Naive thymus-derived CD4-positive, alpha-beta T cell (primary cell): Measurements from ENCODE around the gene TRAPPC3. TPM values are rescaled to one million over a fixed set of nuclear protein-coding genes. Genes with fewer than 3 reads are reported as not detected.
A peak's percentile ranks its signal among the peaks of the same experiment; 100 is the strongest.

Source experiments
- ATAC-seq: fragments of 150-1000 bp; cut with Tn5 transposase; 2 replicates; pipeline ENCODE4 v1.10.0; 2021; ENCODE audit warnings: mild to moderate bottlenecking, moderate library complexity
- CTCF ChIA-PET: fragments of 350-600 bp; sonication (Branson Sonifier 250); formaldehyde crosslinking; loops from one replicate; lab custom pipeline; 2021; ENCODE audit warnings: antibody characterized with exemption; lab: Charles Lee
- POLR2A ChIA-PET: fragments of 350-600 bp; sonication (Branson Sonifier 250); formaldehyde crosslinking; loops from one replicate; lab custom pipeline; 2021; ENCODE audit warnings: antibody characterized with exemption, inconsistent platforms; lab: Charles Lee
- DNase-seq, 9 donors: peaks; one replicate each; pipeline versions ENCODE4 v3.0.0 to v3.0.0-alpha.2; 2020 to 2022; ENCODE audit warnings: mixed read lengths in 1 of 9
- H3K27ac ChIP-seq: one replicate; pipeline ENCODE4 v1.7.0; 2013; ENCODE audit warnings: mild to moderate bottlenecking, low read depth, low read length, moderate library complexity
- H3K27me3 ChIP-seq, 2 donors: one replicate each; pipeline ENCODE4 v1.7.0; 2013; ENCODE audit warnings: low read length in 2 of 2, mild to moderate bottlenecking in 2 of 2, moderate library complexity in 2 of 2; ENCODE audit not compliant: control insufficient read depth in 2 of 2, insufficient read depth in 2 of 2
- H3K36me3 ChIP-seq, 3 experiments: 1 replicate in 2 of 3; 2 replicates in 1 of 3; pipeline ENCODE4 v1.7.0; 2013; ENCODE audit warnings: low read length in 3 of 3, mild to moderate bottlenecking in 3 of 3, moderate library complexity in 1 of 3; ENCODE audit not compliant: insufficient read depth in 3 of 3, control insufficient read depth in 2 of 3
- H3K4me1 ChIP-seq, 2 donors: one replicate each; pipeline ENCODE4 v1.7.0; 2013; ENCODE audit warnings: low read length in 2 of 2, mild to moderate bottlenecking in 2 of 2, moderate library complexity in 1 of 2; ENCODE audit not compliant: control insufficient read depth in 2 of 2, insufficient read depth in 2 of 2
- H3K4me3 ChIP-seq: 2 replicates; pipeline ENCODE4 v1.7.0; 2013; ENCODE audit warnings: mild to moderate bottlenecking, low read length
- H3K9me3 ChIP-seq, 3 experiments: 1 replicate in 2 of 3; 2 replicates in 1 of 3; pipeline ENCODE4 v1.7.0; 2013; ENCODE audit warnings: low read length in 3 of 3; ENCODE audit not compliant: control insufficient read depth in 2 of 3
- H3K27ac Mint-ChIP-seq, 9 donors: one replicate each; pipeline ENCODE4 v1.8.0; 2020 to 2022; ENCODE audit warnings: mixed read lengths in 9 of 9, mild to moderate bottlenecking in 8 of 9, moderate library complexity in 5 of 9, inconsistent platforms in 2 of 9
- H3K27me3 Mint-ChIP-seq, 5 donors: one replicate each; pipeline ENCODE4 v1.8.0; 2021 to 2022; ENCODE audit warnings: mixed read lengths in 5 of 5, mild to moderate bottlenecking in 1 of 5
- H3K36me3 Mint-ChIP-seq, 5 donors: one replicate each; pipeline ENCODE4 v1.8.0; 2020 to 2022; ENCODE audit warnings: mixed read lengths in 5 of 5, mild to moderate bottlenecking in 3 of 5, inconsistent platforms in 1 of 5
- H3K4me1 Mint-ChIP-seq, 7 donors: one replicate each; pipeline ENCODE4 v1.8.0; 2020 to 2022; ENCODE audit warnings: mixed read lengths in 7 of 7, mild to moderate bottlenecking in 3 of 7, inconsistent platforms in 1 of 7
- H3K4me3 Mint-ChIP-seq, 10 donors: one replicate each; pipeline ENCODE4 v1.8.0; 2020 to 2022; ENCODE audit warnings: mild to moderate bottlenecking in 10 of 10, mixed read lengths in 10 of 10, moderate library complexity in 6 of 10, inconsistent platforms in 2 of 10
- H3K9me3 Mint-ChIP-seq, 11 donors: one replicate each; pipeline ENCODE4 v1.8.0; 2020 to 2022; ENCODE audit warnings: mixed read lengths in 11 of 11, mild to moderate bottlenecking in 4 of 11, inconsistent platforms in 1 of 11, moderate library complexity in 1 of 11
- intact Hi-C, 2 donors: fragments of 100-400 bp; cut with micrococcal nuclease; formaldehyde crosslinking; loops; one replicate each; pipeline ENCODE4 v1.15.1; 2023
- polyA plus RNA-seq, 2 donors: library from polyadenylated mRNA; unstranded; fragments of 300-500 nt; fragmentation: Illumina TruSeq; gene quantifications; one replicate each; pipeline ENCODE4 v1.2.3, GENCODE V29; 2021
- total RNA-seq, 6 experiments: library from RNA in 5 of 6; stranded (reverse) in 5 of 6; gene quantifications; 1 replicate in 5 of 6; 2 replicates in 1 of 6; pipeline ENCODE4 v1.2.3 and lab custom pipeline; 2021 to 2026

TRAPPC3 gene
- total and polyA plus RNA-seq, 7 experiments from 2014 or later = 32.1 to 110 (median 49.0) TPM

DNA sequence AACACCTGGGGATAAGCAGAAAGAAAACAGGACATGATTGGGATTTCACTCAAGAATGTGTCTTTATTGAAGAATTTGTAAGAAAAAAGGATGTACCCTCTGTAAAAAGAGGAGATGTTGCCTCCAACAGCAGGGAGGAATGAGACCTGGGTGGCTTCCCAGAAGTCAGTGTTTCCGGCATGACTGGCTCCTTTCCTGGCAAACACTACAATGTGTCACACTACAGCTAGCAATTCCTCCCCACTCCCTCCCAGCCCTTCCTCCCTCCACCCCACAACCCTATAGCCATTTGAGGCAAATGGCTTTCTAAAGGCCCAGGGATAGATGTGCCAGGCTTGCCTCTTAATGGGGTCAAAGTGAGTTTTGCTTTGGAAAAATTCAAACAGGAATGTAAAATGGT is 12.8 kb downstream of the TRAPPC3 start:
- no peaks in the 10 kb centered on the region for H3K4me1 ChIP-seq
- ATAC-seq (no peak), DNase-seq (no peak)
- ChIA-PET POLR2A (no interaction called here), CTCF (interaction anchor here (0.8 to 6.1 kb wide), 2 partner anchors 35 to 149 kb away, joined by 3 to 77 read pairs; no protein-coding TSS in a partner anchor)
- H3K27me3 Mint-ChIP-seq = no peaks in the 10 kb centered on the region
- H3K36me3 ChIP-seq = peaks cover 10 to 43% (median 13%) of the 10 kb centered on the region in 3 experiments
- no peaks in the 10 kb centered on the region for H3K9me3 ChIP-seq
- H3K27ac Mint-ChIP-seq = peak overlapping the region in 2 of 9 donors; percentile 6 to 36
- no peak overlapping the region for H3K4me3 Mint-ChIP-seq
- H3K4me3 ChIP-seq = no peak overlapping the region
- intact Hi-C loops = no loop called here
- H3K27me3 ChIP-seq = no peaks in the 10 kb centered on the region
- H3K36me3 Mint-ChIP-seq = peaks cover 4 to 29% (median 7%) of the 10 kb centered on the region in 5 donors
- H3K27ac ChIP-seq = no peak overlapping the region
- H3K4me1 Mint-ChIP-seq = peaks cover 2 to 25% (median 18%) of the 10 kb centered on the region in 7 donors
- no peaks in the 10 kb centered on the region for H3K9me3 Mint-ChIP-seq

DNA sequence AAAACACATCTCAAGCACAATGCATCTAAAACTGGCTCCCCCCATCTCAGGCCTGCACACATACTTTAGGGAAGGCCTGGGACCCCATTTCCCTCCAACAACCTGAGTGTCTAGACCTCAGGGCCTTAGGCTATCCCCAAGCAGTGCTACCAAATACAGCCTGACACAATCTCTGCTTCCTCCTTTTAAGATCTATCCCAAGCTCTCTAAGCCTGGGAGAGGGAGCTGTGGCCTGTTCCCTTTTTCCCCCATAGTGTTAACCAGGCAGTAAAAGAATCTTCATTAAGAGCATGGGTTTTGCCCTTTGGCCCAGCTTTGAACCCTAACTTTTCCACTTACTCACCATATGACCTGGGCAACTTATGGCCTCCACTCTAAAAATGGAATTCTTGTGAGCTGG is 13.5 kb downstream of the TRAPPC3 start:
- H3K4me1 Mint-ChIP-seq = peaks cover 0 to 20% (median 12%) of the 10 kb centered on the region in 7 donors
- H3K9me3 ChIP-seq = no peaks in the 10 kb centered on the region
- no peaks in the 10 kb centered on the region for H3K4me1 ChIP-seq
- H3K27me3 ChIP-seq = no peaks in the 10 kb centered on the region
- no peak overlapping the region for H3K27ac ChIP-seq
- H3K27me3 Mint-ChIP-seq = no peaks in the 10 kb centered on the region
- peaks cover 4 to 29% (median 7%) of the 10 kb centered on the region in 5 donors for H3K36me3 Mint-ChIP-seq
- peaks cover 10 to 43% (median 13%) of the 10 kb centered on the region in 3 experiments for H3K36me3 ChIP-seq
- peak overlapping the region in 6 of 9 donors; percentile 41 to 82 (median 52) for H3K27ac Mint-ChIP-seq
- H3K4me3 Mint-ChIP-seq = no peak overlapping the region
- ATAC-seq (no peak), DNase-seq (no peak)
- POLR2A ChIA-PET = interaction anchor here (1.4 kb wide), 1 partner anchor 42 kb away, joined by 4 read pairs; no protein-coding TSS in a partner anchor
- H3K9me3 Mint-ChIP-seq = no peaks in the 10 kb centered on the region
- CTCF ChIA-PET = interaction anchor here (1.2 to 6.1 kb wide), 6 partner anchors 14 to 150 kb away, joined by 3 to 77 read pairs (median 8); partner anchors contain the start of gene TRAPPC3
- no peak overlapping the region for H3K4me3 ChIP-seq
- intact Hi-C loops = no loop called here

DNA sequence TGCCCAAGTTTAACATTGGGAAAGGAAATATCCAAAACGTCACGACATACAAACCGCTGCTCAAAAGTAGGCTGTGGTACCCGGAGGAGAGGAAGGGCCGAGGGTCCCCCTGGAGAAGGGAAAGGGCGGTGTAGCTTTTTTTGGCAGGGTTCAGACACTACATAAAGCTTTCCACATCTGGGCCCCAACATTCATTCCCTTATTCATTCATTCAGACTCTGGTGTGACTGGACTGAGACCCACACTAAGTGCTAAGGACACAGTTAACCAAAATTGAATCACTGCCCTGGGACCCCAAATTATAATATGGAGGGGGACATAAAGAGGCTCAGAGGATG is 14.0 kb downstream of the TRAPPC3 start:
- Mint-ChIP-seq H3K27me3 (no peaks in the 10 kb centered on the region), H3K27ac (peak overlapping the region in 8 of 9 donors; percentile 18 to 79 (median 54)), H3K9me3 (no peaks in the 10 kb centered on the region), H3K36me3 (peaks cover 4 to 29% (median 7%) of the 10 kb centered on the region in 5 donors), H3K4me3 (no peak overlapping the region), H3K4me1 (peaks cover 0 to 17% (median 10%) of the 10 kb centered on the region in 7 donors)
- Histone ChIP-seq H3K27me3 (no peaks in the 10 kb centered on the region), H3K9me3 (no peaks in the 10 kb centered on the region), H3K36me3 (peaks cover 10 to 41% (median 13%) of the 10 kb centered on the region in 3 experiments), H3K27ac (no peak overlapping the region), H3K4me3 (no peak overlapping the region), H3K4me1 (no peaks in the 10 kb centered on the region)
- ATAC-seq (no peak), DNase-seq (no peak)
- ChIA-PET POLR2A (interaction anchor here (1.4 to 1.7 kb wide), 2 partner anchors 38 to 42 kb away, joined by 4 to 6 read pairs; no protein-coding TSS in a partner anchor), CTCF (interaction anchor here (0.6 to 6.1 kb wide), 13 partner anchors 10 to 151 kb away, joined by 3 to 77 read pairs (median 6); partner anchors contain the start of gene TRAPPC3)
- intact Hi-C loops = no loop called here

DNA sequence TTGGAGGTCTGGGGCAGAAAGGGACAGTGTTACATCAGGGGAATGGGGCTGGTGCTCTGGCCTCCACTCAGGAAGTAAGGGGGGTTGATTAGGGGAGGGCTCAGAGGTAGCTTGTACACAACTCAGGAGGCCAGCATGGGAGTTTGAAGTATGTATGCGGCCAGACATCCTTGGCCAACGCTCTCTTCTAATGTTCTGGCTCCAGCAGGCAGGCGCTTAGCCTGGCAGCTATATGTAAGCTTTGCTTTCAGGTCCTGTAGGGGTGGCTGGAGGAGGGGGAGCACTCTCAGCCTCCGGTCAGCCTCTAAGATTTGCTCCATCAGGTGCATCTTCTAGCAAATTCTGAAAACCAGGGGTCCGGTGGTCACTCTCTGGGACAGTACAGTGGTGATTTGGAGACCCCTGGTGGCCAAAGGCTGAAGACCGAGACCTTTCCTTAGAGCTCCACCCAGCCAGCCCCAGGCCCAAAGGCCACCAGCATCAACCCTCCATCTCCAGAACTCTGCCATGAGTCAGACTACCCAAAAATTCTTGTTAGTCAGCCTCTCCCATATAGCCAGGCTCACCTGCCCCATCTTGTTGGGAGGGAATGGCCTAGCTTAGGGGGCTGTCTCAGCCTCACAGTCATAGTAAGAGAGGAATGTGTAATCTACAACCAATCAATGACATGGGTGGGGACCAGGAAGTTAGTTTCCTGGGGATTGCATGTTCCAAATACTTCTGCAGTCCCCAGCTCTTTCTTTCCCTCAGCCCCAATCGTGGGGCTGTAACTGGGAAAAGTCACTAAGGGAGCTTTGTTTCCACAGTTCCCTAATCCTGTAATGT is 14.6 kb downstream of the TRAPPC3 start:
- H3K4me1 Mint-ChIP-seq = peaks cover 0 to 11% (median 8%) of the 10 kb centered on the region in 7 donors

DNA sequence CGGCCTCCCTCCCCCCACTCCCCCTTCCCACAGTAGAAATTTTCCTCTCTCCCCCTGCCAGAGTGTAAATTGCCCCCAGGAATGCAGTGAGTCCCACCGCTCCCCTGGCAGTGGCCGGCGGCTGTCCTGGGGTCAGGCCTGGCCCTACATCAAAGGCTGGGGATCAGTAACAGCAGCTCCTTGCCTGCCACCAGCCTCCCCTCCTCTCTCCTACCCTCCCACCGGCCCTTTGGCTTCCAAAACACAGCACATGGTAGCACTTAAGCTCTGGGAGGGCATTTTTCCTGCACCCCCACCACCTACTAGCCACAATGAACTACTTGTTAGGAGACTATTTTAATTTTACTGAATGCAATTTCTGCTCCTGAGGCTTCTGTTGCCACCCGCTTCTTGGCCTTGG is 15.3 kb downstream of the TRAPPC3 start:
- ChIA-PET CTCF (interaction anchor here (0.9 to 6.1 kb wide), 10 partner anchors 12 to 209 kb away, joined by 3 to 77 read pairs (median 10); no protein-coding TSS in a partner anchor), POLR2A (interaction anchor here (1.0 to 1.7 kb wide), 3 partner anchors 27 to 37 kb away, joined by 4 to 6 read pairs (median 4); no protein-coding TSS in a partner anchor)
- ATAC-seq (no peak), DNase-seq (no peak)
- Mint-ChIP-seq H3K4me3 (no peak overlapping the region), H3K27me3 (no peaks in the 10 kb centered on the region), H3K27ac (peak overlapping the region in 4 of 9 donors; percentile 18 to 54 (median 40)), H3K36me3 (peaks cover 0 to 22% (median 0%) of the 10 kb centered on the region in 5 donors), H3K4me1 (peaks cover 0 to 10% (median 7%) of the 10 kb centered on the region in 7 donors), H3K9me3 (no peaks in the 10 kb centered on the region)
- Histone ChIP-seq H3K27me3 (no peaks in the 10 kb centered on the region), H3K4me3 (no peak overlapping the region), H3K9me3 (no peaks in the 10 kb centered on the region), H3K36me3 (peaks cover 9 to 30% (median 10%) of the 10 kb centered on the region in 3 experiments), H3K4me1 (no peaks in the 10 kb centered on the region), H3K27ac (no peak overlapping the region)
- intact Hi-C loops = loop anchor here (1.0 kb wide), 1 partner anchor 35 kb away; no protein-coding TSS in a partner anchor

More for the DNA sequence above, 14.6 kb downstream of the TRAPPC3 start:
- H3K9me3 ChIP-seq = no peaks in the 10 kb centered on the region
- intact Hi-C loops = loop anchor here (1.0 kb wide), 1 partner anchor 35 kb away; no protein-coding TSS in a partner anchor
- Mint-ChIP-seq H3K27me3 (no peaks in the 10 kb centered on the region), H3K9me3 (no peaks in the 10 kb centered on the region), H3K36me3 (peaks cover 3 to 27% (median 4%) of the 10 kb centered on the region in 5 donors), H3K4me3 (no peak overlapping the region), H3K27ac (peak overlapping the region in 8 of 9 donors; percentile 18 to 79 (median 54))
- ChIA-PET POLR2A (interaction anchor here (0.6 to 1.7 kb wide), 4 partner anchors 35 to 151 kb away, joined by 3 to 6 read pairs (median 4); no protein-coding TSS in a partner anchor), CTCF (interaction anchor here (0.6 to 6.1 kb wide), 14 partner anchors 11 to 152 kb away, joined by 3 to 77 read pairs (median 6); partner anchors contain the start of gene TRAPPC3)
- no peak overlapping the region for H3K4me3 ChIP-seq
- DNase-seq = no peak
- H3K36me3 ChIP-seq = peaks cover 10 to 36% (median 12%) of the 10 kb centered on the region in 3 experiments
- no peak overlapping the region for H3K27ac ChIP-seq
- H3K4me1 ChIP-seq = no peaks in the 10 kb centered on the region
- H3K27me3 ChIP-seq = no peaks in the 10 kb centered on the region
- peak; percentile 79 for ATAC-seq

DNA sequence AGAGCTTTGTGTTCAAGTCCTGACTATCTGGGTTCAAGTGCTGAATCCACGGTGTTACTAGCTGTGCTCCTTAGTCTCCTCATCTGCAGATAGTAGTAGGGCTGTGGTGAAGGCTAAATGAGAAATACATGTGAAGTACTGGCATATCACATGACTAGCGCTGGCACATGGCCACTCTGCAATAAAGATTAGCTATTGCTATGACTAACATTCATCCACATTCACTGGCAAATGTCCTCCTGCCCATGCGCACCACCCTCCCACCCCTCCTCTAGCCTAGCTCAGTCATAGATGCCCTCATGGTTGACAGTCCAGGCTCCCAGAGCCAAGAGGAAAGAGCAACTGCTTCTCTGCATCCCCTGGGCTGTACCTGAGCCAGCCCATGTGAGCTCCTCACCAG is 15.8 kb downstream of the TRAPPC3 start:
- Mint-ChIP-seq H3K27ac (no peak overlapping the region), H3K36me3 (peaks cover 0 to 21% (median 0%) of the 10 kb centered on the region in 5 donors), H3K27me3 (no peaks in the 10 kb centered on the region), H3K4me3 (no peak overlapping the region), H3K4me1 (peaks cover 0 to 10% (median 7%) of the 10 kb centered on the region in 7 donors), H3K9me3 (no peaks in the 10 kb centered on the region)
- Histone ChIP-seq H3K27ac (no peak overlapping the region), H3K27me3 (no peaks in the 10 kb centered on the region), H3K4me1 (no peaks in the 10 kb centered on the region), H3K9me3 (no peaks in the 10 kb centered on the region), H3K4me3 (no peak overlapping the region), H3K36me3 (peaks cover 9 to 29% (median 9%) of the 10 kb centered on the region in 3 experiments)
- ChIA-PET POLR2A (interaction anchor here (0.6 to 1.7 kb wide), 5 partner anchors 10 to 224 kb away, joined by 3 to 6 read pairs (median 4); no protein-coding TSS in a partner anchor), CTCF (interaction anchor here (0.6 to 6.1 kb wide), 9 partner anchors 11 to 1388 kb away, joined by 3 to 77 read pairs (median 9); no protein-coding TSS in a partner anchor)
- no peak for DNase-seq
- ATAC-seq = no peak
- intact Hi-C loops = no loop called here
